K562 (cell line): ENCODE measurements around the gene CD34. TPM values are rescaled to one million over a fixed set of nuclear protein-coding genes. Genes with fewer than 3 reads are reported as not detected.
A peak's percentile ranks its signal among the peaks of the same experiment; 100 is the strongest.

Source experiments
- ARID1B ChIP-seq: fragments of 450-650 bp; IDR thresholded peaks from 2 replicates; pipeline ENCODE4 v1.6.1; 2016; ENCODE audit warnings: antibody characterized with exemption, mild to moderate bottlenecking, inconsistent platforms
- ATF3 ChIP-seq, 2 experiments: fragments of 450-650 bp in 1 of 2; sonication (generic) in 1 of 2; formaldehyde crosslinking in 1 of 2; IDR thresholded peaks in 1 of 2; conservative IDR thresholded peaks in 1 of 2; 2 replicates each; pipeline versions ENCODE4 v1.6.1 to v1.8.1; 2016 to 2023; ENCODE audit warnings: mild to moderate bottlenecking in 2 of 2, moderate library complexity in 2 of 2, inconsistent platforms in 1 of 2, missing genetic modification reagents in 1 of 2
- CBFA2T3 ChIP-seq: fragments of 450-650 bp; IDR thresholded peaks from 2 replicates; pipeline ENCODE4 v1.6.1; 2017
- FOSL1 ChIP-seq: fragments of 200-800 bp; sonication (Bioruptor generic); conservative IDR thresholded peaks from 2 replicates; pipeline ENCODE4 v1.6.1; 2016; ENCODE audit warnings: missing genetic modification characterization, missing compliant biosample characterization
- FOXA3 ChIP-seq, 2 experiments: fragments of 450-650 bp in 1 of 2; sonication (generic) in 1 of 2; formaldehyde crosslinking; IDR thresholded peaks in 1 of 2; conservative IDR thresholded peaks in 1 of 2; 2 replicates each; pipeline versions ENCODE4 v1.4.0 to v1.8.0; 2020 to 2022; ENCODE audit warnings: mild to moderate bottlenecking in 2 of 2, missing genetic modification reagents in 1 of 2
- HMG20A ChIP-seq: fragments of 450-650 bp; formaldehyde crosslinking; conservative IDR thresholded peaks from 2 replicates; pipeline ENCODE4 v1.4.0; 2020; ENCODE audit warnings: mild to moderate bottlenecking, mixed read lengths
- HNRNPL ChIP-seq: fragments of 200-400 bp; formaldehyde crosslinking; IDR thresholded peaks from 2 replicates; pipeline ENCODE4 v1.6.1; 2017; ENCODE audit warnings: low read depth, mild to moderate bottlenecking, low read length
- ILK ChIP-seq: fragments of 450-650 bp; IDR thresholded peaks from 2 replicates; pipeline ENCODE4 v1.6.1; 2016; ENCODE audit warnings: missing genetic modification characterization, low read depth, mild to moderate bottlenecking, missing compliant biosample characterization, moderate library complexity, borderline replicate concordance
- MAFK ChIP-seq: IDR thresholded peaks from 2 replicates; pipeline ENCODE4 v1.6.1; 2011; ENCODE audit warnings: low read length, improper control_type of control experiment
- NCOR1 ChIP-seq: fragments of 450-650 bp; IDR thresholded peaks from 2 replicates; pipeline ENCODE4 v1.6.1; 2016; ENCODE audit warnings: mild to moderate bottlenecking, moderate library complexity
- NFE2L1 ChIP-seq: fragments of 450-650 bp; IDR thresholded peaks from 2 replicates; pipeline ENCODE4 v1.6.1; 2016; ENCODE audit warnings: missing genetic modification characterization, low read depth, mild to moderate bottlenecking, missing compliant biosample characterization, moderate library complexity, borderline replicate concordance
- NRF1 ChIP-seq, 2 experiments: fragments of 450-650 bp; IDR thresholded peaks in 1 of 2; conservative IDR thresholded peaks in 1 of 2; 2 replicates each; pipeline ENCODE4 v1.6.1; 2014; ENCODE audit warnings: mild to moderate bottlenecking in 2 of 2
- RBFOX2 ChIP-seq: fragments of 200-400 bp; formaldehyde crosslinking; IDR thresholded peaks from 2 replicates; pipeline ENCODE4 v1.6.1; 2017; ENCODE audit warnings: low read depth, mild to moderate bottlenecking, low read length, moderate library complexity
- SAFB ChIP-seq: fragments of 200-400 bp; formaldehyde crosslinking; IDR thresholded peaks from 2 replicates; pipeline ENCODE4 v1.6.1; 2017; ENCODE audit warnings: low read depth, low read length, borderline replicate concordance
- STAT5B ChIP-seq: fragments of 250-450 bp; sonication (Bioruptor Pico); IDR thresholded peaks from 2 replicates; pipeline ENCODE4 v1.8.0; 2021; ENCODE audit warnings: mild to moderate bottlenecking, inconsistent platforms
- USF1 ChIP-seq: sonication (generic); formaldehyde crosslinking; IDR thresholded peaks from 2 replicates; pipeline ENCODE4 v1.9.0; 2022; ENCODE audit warnings: mild to moderate bottlenecking, missing genetic modification reagents
- VEZF1 ChIP-seq: fragments of 200-800 bp; sonication (Bioruptor generic); IDR thresholded peaks from 2 replicates; pipeline ENCODE4 v1.6.1; 2017; ENCODE audit warnings: missing genetic modification characterization, missing compliant biosample characterization
- XRCC4 ChIP-seq: IDR thresholded peaks from one replicate; pipeline ENCODE4 v1.6.1; 2011; ENCODE audit not compliant: insufficient read depth, insufficient read length; ENCODE audit errors: extremely low read depth
- ZBTB2 ChIP-seq: fragments of 450-650 bp; IDR thresholded peaks from 2 replicates; pipeline ENCODE4 v1.6.1; 2016; ENCODE audit warnings: antibody characterized with exemption
- ZNF197 ChIP-seq: fragments of 200-800 bp; sonication (Bioruptor generic); IDR thresholded peaks from 2 replicates; pipeline ENCODE4 v1.6.1; 2016; ENCODE audit warnings: low read depth, missing genetic modification characterization, missing compliant biosample characterization
- ZNF561 ChIP-seq: fragments of 450-650 bp; formaldehyde crosslinking; conservative IDR thresholded peaks from 2 replicates; pipeline ENCODE4 v1.4.0; 2020; ENCODE audit warnings: mild to moderate bottlenecking, moderate library complexity
- ZNF830 ChIP-seq: fragments of 250-450 bp; sonication (Bioruptor Pico); IDR thresholded peaks from 2 replicates; pipeline ENCODE4 v1.5.0; 2021; ENCODE audit warnings: mild to moderate bottlenecking
- polyA plus RNA-seq, 8 experiments: library from polyadenylated mRNA; depleted of rRNA in 4 of 8; stranded (reverse) in 5 of 8; unstranded in 3 of 8; fragments of >200 nt; fragmentation: Nextera tagmentation in 2 of 8; fragmentation: Illumina TruSeq in 1 of 8; extraction: Ambion mirVana in 2 of 8; extraction: Trizol in 1 of 8; gene quantifications; 2 replicates each; pipeline versions ENCODE4 v1.2.1 to v1.2.3, GENCODE V29; 2011 to 2014; ENCODE audit warnings: inconsistent platforms in 1 of 8, missing spikeins in 1 of 8
- total RNA-seq, 7 experiments: library from RNA; depleted of rRNA in 6 of 7; stranded (reverse); fragments of >200 nt in 6 of 7; fragmentation: Illumina TruSeq in 2 of 7; extraction: Trizol in 2 of 7; gene quantifications; 2 replicates each; pipeline versions ENCODE4 v1.2.1 to v1.2.3, GENCODE V29; 2011 to 2021; ENCODE audit warnings: low replicate concordance in 1 of 7
- TF ChIP-seq, protein P1 (sequence below): IDR thresholded peaks from 2 replicates; pipeline ENCODE4 v1.6.1; 2014; ENCODE audit warnings: antibody characterized with exemption

CD34 gene
- total and polyA plus RNA-seq, 9 of the 15 experiments (the other 6 are each of a cell fraction or from before 2014, with no cell fraction given): not detected

DNA sequence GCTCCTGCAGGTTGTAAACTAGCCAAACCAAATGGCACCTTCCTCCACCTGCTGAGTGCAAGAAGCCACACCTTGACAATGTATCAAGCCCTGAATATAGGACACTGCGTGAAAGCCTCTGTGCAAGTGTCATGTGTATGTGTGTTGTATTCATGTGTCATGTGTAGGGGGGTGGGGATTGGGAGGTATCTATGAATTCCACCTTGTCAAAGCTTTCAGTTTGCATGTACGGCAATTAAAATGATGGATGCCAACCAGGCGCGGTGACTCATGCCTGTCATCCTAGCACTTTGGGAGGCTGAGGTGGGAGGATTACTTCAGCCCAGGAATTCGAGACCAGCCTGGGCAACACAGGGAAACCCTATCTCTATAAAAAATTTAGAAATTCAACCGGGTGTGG is 19.8 kb downstream of the CD34 start (continued):
- TF ChIP-seq, protein P1, sequence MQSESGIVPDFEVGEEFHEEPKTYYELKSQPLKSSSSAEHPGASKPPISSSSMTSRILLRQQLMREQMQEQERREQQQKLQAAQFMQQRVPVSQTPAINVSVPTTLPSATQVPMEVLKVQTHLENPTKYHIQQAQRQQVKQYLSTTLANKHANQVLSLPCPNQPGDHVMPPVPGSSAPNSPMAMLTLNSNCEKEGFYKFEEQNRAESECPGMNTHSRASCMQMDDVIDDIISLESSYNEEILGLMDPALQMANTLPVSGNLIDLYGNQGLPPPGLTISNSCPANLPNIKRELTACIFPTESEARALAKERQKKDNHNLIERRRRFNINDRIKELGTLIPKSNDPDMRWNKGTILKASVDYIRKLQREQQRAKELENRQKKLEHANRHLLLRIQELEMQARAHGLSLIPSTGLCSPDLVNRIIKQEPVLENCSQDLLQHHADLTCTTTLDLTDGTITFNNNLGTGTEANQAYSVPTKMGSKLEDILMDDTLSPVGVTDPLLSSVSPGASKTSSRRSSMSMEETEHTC: no peak
- TF ChIP-seq FOXA3 (CRISPR knock-in tag; conservative IDR thresholded peaks at IDR 0.05 in 1 of 2, IDR thresholded peaks at IDR 0.05 in 1 of 2): no peak
- no peak for TF ChIP-seq NFE2L1 (tag)
- TF ChIP-seq STAT5B: no peak
- TF ChIP-seq RBFOX2: no peak
- no peak for TF ChIP-seq ILK (tag)
- no peak for TF ChIP-seq ZNF830
- no peak for TF ChIP-seq SAFB
- no peak for TF ChIP-seq VEZF1 (CRISPR knock-in tag)
- TF ChIP-seq MAFK: no peak
- TF ChIP-seq ZNF561 (CRISPR knock-in tag): no peak
- TF ChIP-seq ARID1B: peak; percentile 36; the same call in 1 of the 2 replicates
- TF ChIP-seq NCOR1: 0 out of 2 replicates have a peak, but pooled peaks have one; percentile 12
- 0 out of 2 replicates have a peak, but pooled peaks have one; percentile 24 for TF ChIP-seq USF1
- peak; percentile 34; the same call in 1 of the 2 replicates for TF ChIP-seq FOSL1 (tag)
- peak; percentile 65 for TF ChIP-seq ATF3 (IDR thresholded peaks at IDR 0.05)
- no peak for TF ChIP-seq ATF3 (CRISPR knock-in tag; conservative IDR thresholded peaks at IDR 0.05)
- TF ChIP-seq HNRNPL: no peak
- TF ChIP-seq NRF1 (conservative IDR thresholded peaks at IDR 0.05 in 1 of 2, IDR thresholded peaks at IDR 0.05 in 1 of 2): no peak
- peak; percentile 44 for TF ChIP-seq CBFA2T3
- no peak for TF ChIP-seq HMG20A
- no peak for TF ChIP-seq ZBTB2
- TF ChIP-seq ZNF197 (CRISPR knock-in tag): no peak
- no peak for TF ChIP-seq XRCC4
